CD4-positive, alpha-beta T cell (primary cell): ENCODE measurements around the gene TNIP2. TPM values are rescaled to one million over a fixed set of nuclear protein-coding genes. Genes with fewer than 3 reads are reported as not detected.
"Not testable (repeated sequence)": the region's sequence is repeated elsewhere in the genome, so short reads cannot be mapped to it uniquely, and the experiment has no call there.

Experiments used
- ATAC-seq: fragments of 200-7000 bp; cut with Tn5 transposase; one replicate; pipeline ENCODE4 v1.10.0; 2022; ENCODE audit warnings: mild to moderate bottlenecking; ENCODE audit not compliant: poor library complexity
- CTCF ChIA-PET: fragments of 350-600 bp; sonication (Branson Sonifier 250); formaldehyde crosslinking; loops from one replicate; lab custom pipeline; 2021; ENCODE audit warnings: antibody characterized with exemption, inconsistent platforms; lab: Charles Lee
- POLR2A ChIA-PET: fragments of 350-600 bp; sonication (Branson Sonifier 250); formaldehyde crosslinking; loops from one replicate; lab custom pipeline; 2021; ENCODE audit warnings: antibody characterized with exemption, inconsistent platforms; lab: Charles Lee
- DNase-seq, 14 experiments: peaks; one replicate each; pipeline ENCODE4 v3.0.0-alpha.2; 2013 to 2020; ENCODE audit warnings: mixed read lengths in 2 of 14
- H3K27ac ChIP-seq, 2 donors: one replicate each; pipeline versions ENCODE4 v1.5.1 to v1.7.0; 2013; ENCODE audit warnings: low read length in 2 of 2, low read depth in 1 of 2, mild to moderate bottlenecking in 1 of 2
- H3K27me3 ChIP-seq, 2 experiments: 1 replicate in 1 of 2; 2 replicates in 1 of 2; pipeline versions ENCODE4 v1.6.1 to v1.7.0; 2013; ENCODE audit warnings: low read length in 2 of 2, control low read depth in 1 of 2, mild to moderate bottlenecking in 1 of 2, moderate library complexity in 1 of 2; ENCODE audit not compliant: insufficient read depth in 2 of 2, control insufficient read depth in 1 of 2
- H3K36me3 ChIP-seq: one replicate; pipeline ENCODE4 v1.6.1; 2013; ENCODE audit warnings: low read length, control low read depth; ENCODE audit not compliant: insufficient read depth
- H3K4me1 ChIP-seq: one replicate; pipeline ENCODE4 v1.6.1; 2013; ENCODE audit warnings: low read length, control low read depth; ENCODE audit not compliant: insufficient read depth
- H3K4me3 ChIP-seq: one replicate; pipeline ENCODE4 v1.5.1; 2013; ENCODE audit warnings: mild to moderate bottlenecking, low read length, moderate library complexity
- H3K9me3 ChIP-seq, 2 experiments: 1 replicate in 1 of 2; 2 replicates in 1 of 2; pipeline versions ENCODE4 v1.6.1 to v1.7.0; 2013; ENCODE audit warnings: low read length in 2 of 2, mild to moderate bottlenecking in 2 of 2, control low read depth in 1 of 2, moderate library complexity in 1 of 2; ENCODE audit not compliant: control insufficient read depth in 1 of 2, insufficient read depth in 1 of 2
- H3K27ac Mint-ChIP-seq: one replicate; pipeline ENCODE4 v1.8.0; 2020; ENCODE audit warnings: mixed read lengths
- H3K27me3 Mint-ChIP-seq: one replicate; pipeline ENCODE4 v1.8.0; 2021; ENCODE audit warnings: mixed read lengths
- H3K36me3 Mint-ChIP-seq: one replicate; pipeline ENCODE4 v1.8.0; 2021; ENCODE audit warnings: low read depth, mixed read lengths
- H3K4me1 Mint-ChIP-seq: one replicate; pipeline ENCODE4 v1.8.0; 2021; ENCODE audit warnings: low read depth, mixed read lengths
- H3K4me3 Mint-ChIP-seq: one replicate; pipeline ENCODE4 v1.8.0; 2020; ENCODE audit warnings: mild to moderate bottlenecking, mixed read lengths
- H3K9me3 Mint-ChIP-seq: one replicate; pipeline ENCODE4 v1.8.0; 2020; ENCODE audit warnings: mixed read lengths
- CTCF ChIP-seq: fragments of 200-600 bp; IDR thresholded peaks from one replicate; pipeline ENCODE4 v1.8.0; 2022; ENCODE audit warnings: antibody characterized with exemption, mild to moderate bottlenecking
- intact Hi-C, 2 experiments: fragments of 100-400 bp; cut with DNase I in 1 of 2; cut with micrococcal nuclease in 1 of 2; formaldehyde crosslinking; loops; one replicate each; pipeline versions ENCODE4 v1.15.1 to v1.9.0; 2023 to 2025; cut with DNase I, micrococcal nuclease
- total RNA-seq, 174 experiments: library from RNA in 2 of 174; stranded (reverse) in 2 of 174; gene quantifications; one replicate each; pipeline ENCODE4 v1.2.3 and lab custom pipeline; 2021 to 2026

The TNIP2 gene
- total RNA-seq, 2 experiments from 2014 or later: 43.8 to 49.1 TPM

GRCh38 chr4:2742823-2743517 lies 13.2 kb downstream of the TNIP2 start:
- no peak overlapping the region for H3K4me3 Mint-ChIP-seq
- POLR2A ChIA-PET: no interaction called here

GRCh38 chr4:2742081-2742822 lies 13.9 kb downstream of the TNIP2 start:
- ChIA-PET CTCF (no interaction called here), POLR2A (no interaction called here)
- intact Hi-C loops: no loop called here
- ATAC-seq (no peak), DNase-seq (no peak)
- H3K4me1 Mint-ChIP-seq: peaks cover 13% of the 10 kb centered on the region
- H3K4me1 ChIP-seq: peaks cover 23% of the 10 kb centered on the region
- H3K36me3 ChIP-seq: peaks cover 53% of the 10 kb centered on the region
- no peak overlapping the region for H3K27ac ChIP-seq
- no peaks in the 10 kb centered on the region for H3K9me3 Mint-ChIP-seq
- no peak overlapping the region for H3K27ac Mint-ChIP-seq
- TF ChIP-seq CTCF: no peak
- no peak overlapping the region for H3K4me3 Mint-ChIP-seq
- no peaks in the 10 kb centered on the region for H3K27me3 Mint-ChIP-seq
- H3K9me3 ChIP-seq: no peaks in the 10 kb centered on the region
- peaks cover 65% of the 10 kb centered on the region for H3K36me3 Mint-ChIP-seq
- no peak overlapping the region for H3K4me3 ChIP-seq
- H3K27me3 ChIP-seq: no peaks in the 10 kb centered on the region

More at GRCh38 chr4:2742823-2743517, 13.2 kb downstream of the TNIP2 start:
- H3K36me3 ChIP-seq: peaks cover 57% of the 10 kb centered on the region
- ATAC-seq (no peak), DNase-seq (no peak)
- CTCF ChIA-PET: no interaction called here
- no peak overlapping the region for H3K27ac Mint-ChIP-seq
- peaks cover 71% of the 10 kb centered on the region for H3K36me3 Mint-ChIP-seq
- no peak for TF ChIP-seq CTCF
- H3K27me3 Mint-ChIP-seq: no peaks in the 10 kb centered on the region
- no peaks in the 10 kb centered on the region for H3K9me3 Mint-ChIP-seq
- no peak overlapping the region for H3K27ac ChIP-seq
- H3K4me3 ChIP-seq: no peak overlapping the region
- peaks cover 20% of the 10 kb centered on the region for H3K4me1 Mint-ChIP-seq
- H3K9me3 ChIP-seq: no peaks in the 10 kb centered on the region
- no peaks in the 10 kb centered on the region for H3K27me3 ChIP-seq
- H3K4me1 ChIP-seq: peaks cover 30% of the 10 kb centered on the region
- intact Hi-C loops: no loop called here

GRCh38 chr4:2741626-2742025 lies 14.5 kb downstream of the TNIP2 start:
- H3K9me3 Mint-ChIP-seq: peaks cover 2% of the 10 kb centered on the region
- no peak for ATAC-seq
- peaks cover 17% of the 10 kb centered on the region for H3K4me1 ChIP-seq
- no peak for TF ChIP-seq CTCF
- CTCF ChIA-PET: no interaction called here
- no peak overlapping the region for H3K4me3 ChIP-seq
- peaks cover 64% of the 10 kb centered on the region for H3K36me3 Mint-ChIP-seq
- H3K9me3 ChIP-seq: peaks cover 0 to 4% of the 10 kb centered on the region in 2 experiments
- H3K27me3 Mint-ChIP-seq: no peaks in the 10 kb centered on the region
- H3K27ac ChIP-seq: no peak overlapping the region
- POLR2A ChIA-PET: no interaction called here
- no peak overlapping the region for H3K4me3 Mint-ChIP-seq
- H3K36me3 ChIP-seq: peaks cover 47% of the 10 kb centered on the region
- peak overlapping the region; percentile 13 for H3K27ac Mint-ChIP-seq
- H3K27me3 ChIP-seq: no peaks in the 10 kb centered on the region
- H3K4me1 Mint-ChIP-seq: peaks cover 10% of the 10 kb centered on the region
- intact Hi-C loops: no loop called here
- no peak for DNase-seq

- H3K4me3 Mint-ChIP-seq, POLR2A ChIA-PET, ATAC-seq: not testable (repeated sequence)
Measured at GRCh38 chr4:2738296-2738695, 17.8 kb downstream of the TNIP2 start.

More at GRCh38 chr4:2738296-2738695, 17.8 kb downstream of the TNIP2 start:
- CTCF ChIA-PET, H3K27me3 Mint-ChIP-seq, H3K4me1 ChIP-seq, H3K9me3 ChIP-seq, H3K27me3 ChIP-seq, H3K4me3 ChIP-seq, H3K27ac Mint-ChIP-seq, DNase-seq, H3K4me1 Mint-ChIP-seq, H3K27ac ChIP-seq, H3K9me3 Mint-ChIP-seq, intact Hi-C loops: not testable (repeated sequence)
- peaks cover 57% of the 10 kb centered on the region for H3K36me3 Mint-ChIP-seq
- H3K36me3 ChIP-seq: peaks cover 25% of the 10 kb centered on the region
